ENCODE data around the gene WIPF2. TPM values are rescaled to one million over a fixed set of nuclear protein-coding genes. Genes with fewer than 3 reads are reported as not detected.

WIPF2 gene
- total and polyA plus RNA-seq, 8 donors = 6.3 to 21.7 (median 13.8) TPM

GRCh38 chr17:40248507-40248906 lies 29.4 kb downstream of the WIPF2 start:
- Histone ChIP-seq H3K27ac (no peak overlapping the region), H3K9me3 (no peaks in the 10 kb centered on the region), H3K36me3 (no peaks in the 10 kb centered on the region), H3K27me3 (no peaks in the 10 kb centered on the region), H3K4me1 (peaks cover 0 to 15% (median 0%) of the 10 kb centered on the region in 3 donors), H3K4me3 (no peak overlapping the region)
- FAIRE-seq (no peak), ATAC-seq (no peak), DNase-seq (no peak)
- TF ChIP-seq CTCF (IDR thresholded peaks at IDR 0.05) = no peak
- intact Hi-C loops (cut with DNase I) = no loop called here
- 91 to 97% methylated on average over 1 of the region's 1 CpG for WGBS, 2 donors

- H3K4me1 ChIP-seq = peaks cover 0 to 8% (median 0%) of the 10 kb centered on the region in 3 donors
- H3K27me3 ChIP-seq = no peaks in the 10 kb centered on the region
- H3K27ac ChIP-seq = no peak overlapping the region
- H3K4me3 ChIP-seq = no peak overlapping the region
- FAIRE-seq = no peak
- peak; percentile 69 to 89 (median 76) for ATAC-seq
- H3K9me3 ChIP-seq = no peaks in the 10 kb centered on the region
- TF ChIP-seq CTCF (IDR thresholded peaks at IDR 0.05) = no peak
- H3K36me3 ChIP-seq = peaks cover 0 to 1% (median 0%) of the 10 kb centered on the region in 3 donors
- no peak for DNase-seq
- intact Hi-C loops (cut with DNase I) = no loop called here
Measured at GRCh38 chr17:40251576-40251975, 32.5 kb downstream of the WIPF2 start.

GRCh38 chr17:40253565-40253964 lies 34.5 kb downstream of the WIPF2 start:
- no peak for DNase-seq
- H3K4me3 ChIP-seq = no peak overlapping the region
- no peak overlapping the region for H3K27ac ChIP-seq
- H3K4me1 ChIP-seq = peaks cover 0 to 8% (median 0%) of the 10 kb centered on the region in 3 donors
- TF ChIP-seq CTCF (IDR thresholded peaks at IDR 0.05) = no peak
- intact Hi-C loops (cut with DNase I) = no loop called here
- ATAC-seq = no peak
- H3K9me3 ChIP-seq = no peaks in the 10 kb centered on the region
- no peaks in the 10 kb centered on the region for H3K27me3 ChIP-seq
- FAIRE-seq = no peak
- WGBS, 2 donors = 88 to 90% methylated on average over 3 of the region's 3 CpGs
- H3K36me3 ChIP-seq = peaks cover 0 to 10% (median 8%) of the 10 kb centered on the region in 3 donors

- no peak for DNase-seq
- intact Hi-C loops (cut with DNase I) = no loop called here
- no peak for FAIRE-seq
- WGBS, 2 donors = 78 to 81% methylated on average over 2 of the region's 2 CpGs
- H3K27me3 ChIP-seq = no peaks in the 10 kb centered on the region
- H3K4me1 ChIP-seq = no peaks in the 10 kb centered on the region
- H3K4me3 ChIP-seq = no peak overlapping the region
- peaks cover 0 to 23% (median 18%) of the 10 kb centered on the region in 3 donors for H3K36me3 ChIP-seq
- ATAC-seq = no peak
- H3K9me3 ChIP-seq = no peaks in the 10 kb centered on the region
- no peak for TF ChIP-seq CTCF (IDR thresholded peaks at IDR 0.05)
- no peak overlapping the region for H3K27ac ChIP-seq
Measured at GRCh38 chr17:40259505-40259904, 40.4 kb downstream of the WIPF2 start.

GRCh38 chr17:40260528-40260927 lies 41.4 kb downstream of the WIPF2 start:
- Histone ChIP-seq H3K4me3 (no peak overlapping the region), H3K9me3 (no peaks in the 10 kb centered on the region), H3K4me1 (no peaks in the 10 kb centered on the region), H3K36me3 (peaks cover 0 to 33% (median 22%) of the 10 kb centered on the region in 3 donors), H3K27ac (no peak overlapping the region), H3K27me3 (no peaks in the 10 kb centered on the region)
- no peak for ATAC-seq
- no peak for FAIRE-seq
- DNase-seq = no peak
- 89 to 94% methylated on average over 7 of the region's 7 CpGs for WGBS, 2 donors
- no peak for TF ChIP-seq CTCF (IDR thresholded peaks at IDR 0.05)
- intact Hi-C loops (cut with DNase I) = no loop called here
